ENCODE data around the gene IL1RAP.

Gene IL1RAP

DNA sequence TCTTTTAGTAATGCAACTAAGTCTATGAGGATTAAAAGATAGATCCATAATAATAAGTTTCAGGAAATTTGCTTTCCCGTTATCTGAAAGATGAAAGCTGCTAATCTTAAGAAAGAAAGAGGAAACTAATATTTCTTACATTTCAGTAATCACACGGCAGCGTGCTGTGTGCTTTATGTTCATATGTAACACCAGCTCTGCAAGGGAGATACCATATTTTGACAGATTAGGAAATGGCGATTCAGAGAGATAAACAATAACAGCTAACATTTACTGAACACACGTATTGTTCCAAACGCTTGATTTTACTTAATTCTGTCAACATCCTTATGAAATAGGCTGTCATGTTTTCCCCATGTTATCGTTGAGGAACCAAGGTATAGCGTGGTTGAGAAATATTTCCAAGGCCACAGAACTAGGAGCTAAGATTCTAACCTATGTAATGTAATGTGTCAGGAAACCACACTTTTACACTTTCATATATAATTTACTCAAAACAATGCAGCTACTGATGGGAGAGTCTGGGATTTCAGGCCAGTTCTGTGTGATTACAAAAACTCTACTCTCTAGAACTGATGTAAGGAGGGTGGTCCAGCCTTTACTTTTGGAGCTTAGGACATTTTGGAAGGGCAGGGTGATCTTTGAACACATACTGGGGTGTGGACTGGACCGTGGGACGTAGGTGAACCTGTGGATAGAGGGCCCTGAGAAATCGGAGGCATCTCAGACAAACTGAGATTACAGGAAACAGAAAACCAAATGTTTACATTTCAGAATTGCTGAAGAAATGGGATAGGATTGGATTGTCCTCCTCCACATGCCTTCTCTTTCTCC, 100.6 kb downstream of the IL1RAP start:
- DNase-seq (ENCODE audit: low spot score), result no peak

DNA sequence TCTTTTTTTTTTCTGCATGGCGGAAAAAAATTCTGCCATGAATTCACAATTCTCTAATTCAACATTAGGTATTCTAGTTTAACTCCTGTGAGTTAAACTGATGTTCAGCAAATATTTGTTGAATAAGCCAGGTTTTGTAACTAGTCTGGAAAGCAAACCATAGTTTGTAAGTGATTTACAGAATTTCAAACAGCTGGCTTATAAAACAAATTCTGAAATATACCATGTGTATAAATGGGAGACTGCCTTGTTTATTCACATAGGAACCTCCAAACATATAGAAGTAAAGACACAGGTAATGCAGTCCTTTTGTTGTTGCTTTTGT, 101.1 kb downstream of the IL1RAP start:
- no peak for DNase-seq (ENCODE audit: low spot score)

DNA sequence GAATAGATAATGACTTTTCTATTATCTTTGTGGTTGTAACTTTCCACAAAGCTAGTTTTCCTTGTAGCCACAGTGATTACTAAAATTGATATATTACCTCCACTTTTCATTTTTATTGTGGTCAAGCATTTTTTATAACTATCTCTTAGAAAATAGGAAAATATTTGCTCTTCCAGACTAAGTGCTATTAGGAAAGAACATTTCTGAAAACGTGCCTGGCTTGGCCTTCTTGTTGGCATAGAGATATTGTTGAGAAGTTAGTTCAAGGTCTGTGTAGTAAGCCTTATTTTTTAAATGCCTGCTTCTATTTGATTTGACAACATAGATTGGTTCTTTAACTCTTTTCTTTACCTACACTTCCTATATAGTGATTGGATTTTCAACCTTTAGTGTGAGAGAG, 101.7 kb downstream of the IL1RAP start:
- no peak for DNase-seq (ENCODE audit: low spot score)

DNA sequence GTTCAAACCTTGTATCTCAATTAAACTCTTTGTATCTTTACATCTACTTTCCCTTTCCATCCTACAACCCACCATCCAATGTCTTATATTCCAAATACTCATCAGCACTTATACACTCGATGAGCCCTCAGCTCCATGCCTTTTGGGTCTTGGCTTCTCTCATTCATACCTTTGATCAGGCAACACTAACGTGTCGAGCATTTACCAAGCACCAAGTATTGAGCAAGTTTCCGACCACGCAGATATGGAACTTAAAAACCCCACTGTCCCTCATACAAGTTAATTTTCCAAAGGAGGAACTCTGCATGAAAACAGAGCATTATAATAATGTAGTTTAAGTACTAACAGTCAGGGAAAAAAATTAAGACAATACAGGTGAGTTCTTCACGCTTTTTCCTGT, 102.8 kb downstream of the IL1RAP start:
- DNase-seq (ENCODE audit: low spot score), result no peak

DNA sequence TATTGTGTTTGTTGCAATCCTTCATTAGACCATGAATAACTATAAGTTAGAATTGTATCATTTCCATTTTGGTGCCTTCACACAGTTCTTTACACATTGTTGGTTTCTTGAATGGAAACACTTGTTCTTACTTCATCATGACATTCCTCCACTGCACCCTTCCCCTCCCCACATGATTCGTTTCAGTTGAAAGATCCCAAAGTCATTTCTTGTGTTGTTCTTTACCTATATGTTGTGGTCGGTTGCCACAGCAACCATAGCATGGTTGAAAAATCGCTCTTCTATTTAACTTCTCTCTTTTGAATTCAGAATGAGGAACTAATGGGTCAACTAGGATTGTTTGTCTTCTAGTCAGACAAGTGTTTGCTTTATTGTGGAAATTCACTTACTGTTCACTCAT, 103.3 kb downstream of the IL1RAP start:
- DNase-seq (ENCODE audit: low spot score), result peak; percentile 44

DNA sequence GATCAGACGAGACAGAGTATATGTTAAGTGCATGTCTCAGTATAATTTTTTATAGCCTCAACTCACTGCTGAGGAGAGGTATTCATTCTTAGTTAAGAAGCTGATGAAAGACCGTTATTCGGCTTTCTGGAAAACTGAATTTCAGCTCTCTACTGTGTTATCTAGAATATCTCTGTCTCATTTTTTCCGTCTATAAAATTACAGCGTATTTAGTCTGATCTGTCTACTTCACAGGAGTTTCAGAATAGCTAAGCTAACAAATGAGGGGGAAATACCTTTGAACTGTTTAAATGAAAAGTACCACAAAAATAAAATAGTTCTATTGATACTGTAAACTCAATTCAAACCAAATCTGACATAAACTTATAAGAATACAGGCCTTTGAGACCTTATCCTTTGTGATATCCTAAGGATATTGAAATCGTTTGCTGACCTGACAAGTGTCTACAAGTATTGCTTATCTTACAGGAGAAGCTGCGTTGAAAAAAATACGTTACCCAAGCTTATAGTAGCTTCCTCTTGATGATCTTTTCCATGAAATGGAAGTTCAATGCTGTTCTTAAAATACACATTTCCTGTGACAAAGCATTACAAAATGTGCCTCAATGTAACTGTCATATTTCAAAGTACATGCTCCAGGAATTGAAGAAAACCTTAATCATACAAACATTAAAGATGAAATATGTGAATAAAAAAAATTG, 104.6 kb downstream of the IL1RAP start:
- no peak for DNase-seq (ENCODE audit: low spot score)

DNA sequence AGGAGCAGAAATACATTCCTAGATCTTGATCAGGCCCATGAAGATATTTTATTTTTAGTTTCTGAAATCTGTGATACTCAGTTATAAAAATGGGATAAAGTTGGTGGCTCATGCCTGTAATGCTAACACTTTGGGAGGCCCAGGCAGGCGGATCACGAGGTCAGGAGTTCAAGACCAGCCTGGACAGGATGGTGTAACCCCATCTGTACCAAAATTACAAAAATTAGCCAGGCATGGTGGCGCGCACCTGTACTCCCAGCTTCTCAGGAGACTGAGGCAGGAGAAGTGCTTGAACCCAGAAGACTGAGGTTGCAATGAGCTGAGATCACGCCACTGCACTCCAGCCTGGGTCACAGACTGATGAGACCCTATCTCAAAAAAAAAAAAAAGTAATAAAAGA, 105.5 kb downstream of the IL1RAP start:
- no peak for DNase-seq (ENCODE audit: low spot score)

DNA sequence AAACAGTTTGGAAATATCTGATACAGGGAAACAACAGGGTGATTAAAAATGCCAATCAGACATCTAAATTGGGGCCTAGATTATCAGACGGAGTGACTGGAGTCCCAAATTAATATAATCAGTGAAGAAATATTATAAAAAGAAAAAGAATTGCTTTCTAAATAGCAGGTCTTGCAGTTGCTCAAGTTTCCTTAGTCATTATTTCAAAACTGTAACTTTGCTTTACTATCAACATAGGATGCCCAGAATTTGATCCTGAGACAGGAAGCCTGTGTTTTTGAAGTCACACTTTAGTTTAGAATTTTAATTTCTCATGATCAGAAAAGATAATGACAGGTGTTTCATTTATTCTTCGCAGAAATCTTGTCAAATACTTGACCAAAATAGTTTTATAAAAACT, 105.9 kb downstream of the IL1RAP start:
- DNase-seq (ENCODE audit: low spot score), result no peak

DNA sequence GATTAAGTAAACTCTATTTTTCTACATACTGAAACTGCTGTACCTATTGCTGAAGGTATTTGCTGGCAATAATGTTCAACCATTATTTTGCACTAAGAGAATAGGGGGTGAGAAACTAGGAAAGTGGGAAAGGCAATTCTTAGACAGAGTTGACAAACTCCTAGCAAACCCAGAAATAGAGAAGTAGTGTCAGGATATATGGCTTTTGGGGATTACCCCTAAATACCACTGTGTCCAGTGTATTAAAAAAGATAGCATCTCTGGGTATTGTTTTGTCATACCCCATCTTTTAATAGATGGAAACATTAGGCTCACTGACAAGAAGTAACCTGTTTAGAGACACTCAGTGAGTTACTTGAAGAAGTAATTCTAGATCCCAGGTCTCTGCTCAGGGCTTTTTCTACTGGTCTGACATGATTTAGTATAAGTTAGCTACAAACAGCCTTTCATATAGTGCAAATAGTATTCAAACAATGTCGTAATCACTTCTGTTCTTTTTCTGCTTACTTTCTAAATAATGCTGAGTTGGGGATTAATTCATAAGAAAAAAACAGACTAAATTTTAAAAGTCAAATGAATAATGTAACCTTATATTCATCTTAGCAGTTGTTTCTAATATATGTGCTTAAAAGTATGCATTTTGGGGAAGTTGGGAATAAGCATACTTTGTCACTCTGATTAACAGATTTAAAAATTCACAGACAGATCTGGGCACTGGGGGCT, 107.2 kb downstream of the IL1RAP start:
- no peak for DNase-seq (ENCODE audit: low spot score)

DNA sequence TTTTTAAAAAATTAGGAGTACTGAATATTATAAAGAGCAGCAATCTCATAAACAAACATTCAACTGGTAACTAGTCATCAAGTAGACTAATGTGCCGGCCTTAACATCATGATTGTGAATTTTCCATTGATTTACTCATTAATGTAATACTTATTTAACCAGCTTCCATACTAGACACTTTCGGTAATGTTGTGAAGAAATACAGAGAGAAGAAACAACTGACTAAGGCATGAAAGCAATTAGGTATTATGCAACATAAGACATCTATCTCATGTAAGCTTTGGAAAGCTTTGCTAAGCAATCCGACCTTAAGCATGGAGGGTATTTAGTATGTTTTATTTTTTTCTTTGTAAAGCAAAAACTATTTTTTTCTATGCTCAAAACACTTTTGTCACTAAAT, 108.0 kb downstream of the IL1RAP start:
- no peak for DNase-seq (ENCODE audit: low spot score)

DNA sequence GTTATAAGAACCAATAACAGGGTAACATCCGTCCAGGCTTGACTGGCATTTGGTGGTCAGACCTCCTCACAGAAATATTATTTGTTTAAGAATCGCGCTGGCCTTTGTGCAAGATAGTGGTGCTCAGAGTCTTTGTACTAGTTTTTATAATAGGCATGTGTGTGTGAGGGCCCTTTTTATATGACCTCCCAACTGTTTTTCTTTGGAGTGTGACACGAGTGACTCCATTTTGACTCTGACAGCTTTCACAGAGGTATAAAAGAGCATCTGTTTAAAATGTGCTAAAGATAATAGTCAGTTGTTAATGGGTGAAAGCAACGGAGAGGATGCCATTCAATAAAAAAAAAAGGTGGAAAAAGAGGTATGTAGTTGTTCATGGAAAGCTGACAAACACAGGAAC, 110.4 kb downstream of the IL1RAP start:
- DNase-seq (ENCODE audit: low spot score), result no peak

DNA sequence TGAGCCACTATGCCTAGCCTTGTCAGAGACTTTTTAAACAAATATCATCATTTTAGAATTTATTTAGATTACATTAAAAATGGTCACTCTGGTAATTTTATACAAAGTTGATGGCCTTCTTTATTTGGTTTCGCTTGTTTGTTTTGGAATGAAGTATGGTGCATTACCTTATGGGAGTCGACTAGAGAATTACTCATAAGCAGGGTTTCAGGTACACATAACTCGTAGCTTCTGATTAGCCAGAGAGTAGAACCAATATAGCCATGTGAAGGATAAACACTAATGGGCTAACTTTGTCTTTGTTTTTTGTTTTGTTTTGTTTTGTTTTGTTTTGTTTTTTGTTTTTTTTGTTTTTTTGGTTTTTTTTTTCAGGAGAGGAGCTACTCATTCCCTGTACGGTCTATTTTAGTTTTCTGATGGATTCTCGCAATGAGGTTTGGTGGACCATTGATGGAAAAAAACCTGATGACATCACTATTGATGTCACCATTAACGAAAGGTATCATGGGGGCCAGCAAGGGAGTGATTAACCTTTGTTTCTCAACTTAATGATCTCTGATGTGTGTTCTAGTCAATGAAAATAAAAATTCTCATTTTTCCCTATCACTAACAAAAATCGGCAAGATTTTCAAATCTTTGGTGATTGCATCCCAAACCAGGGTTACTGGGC, 113.2 kb downstream of the IL1RAP start:
- no peak for DNase-seq (ENCODE audit: low spot score)

DNA sequence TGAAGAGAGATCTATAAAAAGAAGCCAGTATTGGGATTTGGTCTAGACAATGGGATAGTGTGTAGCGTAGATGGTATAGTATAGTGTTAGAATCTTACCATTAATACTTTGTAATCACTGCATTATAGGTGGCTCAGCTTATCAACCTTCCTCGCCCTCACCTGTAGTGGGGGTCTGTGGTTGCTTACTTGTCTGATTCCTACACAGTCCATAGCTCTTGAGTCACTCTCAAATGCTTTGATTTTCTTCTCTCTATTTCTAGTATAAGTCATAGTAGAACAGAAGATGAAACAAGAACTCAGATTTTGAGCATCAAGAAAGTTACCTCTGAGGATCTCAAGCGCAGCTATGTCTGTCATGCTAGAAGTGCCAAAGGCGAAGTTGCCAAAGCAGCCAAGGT, 115.2 kb downstream of the IL1RAP start:
- DNase-seq (ENCODE audit: low spot score), result no peak

DNA sequence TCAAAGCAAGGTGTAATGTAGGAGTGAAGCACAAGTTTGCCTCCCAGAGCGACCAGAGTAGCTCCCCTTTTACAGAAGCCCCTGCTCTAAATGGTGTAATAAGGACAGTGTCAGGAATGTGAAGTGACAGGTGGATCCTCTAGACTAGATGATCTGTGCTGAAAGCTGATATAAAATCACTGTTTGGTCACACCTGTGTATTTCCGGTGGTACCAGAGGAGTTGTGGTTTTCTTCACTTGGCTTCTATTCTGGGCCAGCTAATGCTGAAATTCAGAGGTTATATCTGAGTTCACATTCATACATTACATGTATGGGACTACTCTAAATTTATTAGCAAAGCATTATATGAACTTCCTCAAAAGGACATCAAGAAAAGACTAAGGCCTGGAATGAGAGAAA, 117.4 kb downstream of the IL1RAP start:
- DNase-seq (ENCODE audit: low spot score), result no peak

DNA sequence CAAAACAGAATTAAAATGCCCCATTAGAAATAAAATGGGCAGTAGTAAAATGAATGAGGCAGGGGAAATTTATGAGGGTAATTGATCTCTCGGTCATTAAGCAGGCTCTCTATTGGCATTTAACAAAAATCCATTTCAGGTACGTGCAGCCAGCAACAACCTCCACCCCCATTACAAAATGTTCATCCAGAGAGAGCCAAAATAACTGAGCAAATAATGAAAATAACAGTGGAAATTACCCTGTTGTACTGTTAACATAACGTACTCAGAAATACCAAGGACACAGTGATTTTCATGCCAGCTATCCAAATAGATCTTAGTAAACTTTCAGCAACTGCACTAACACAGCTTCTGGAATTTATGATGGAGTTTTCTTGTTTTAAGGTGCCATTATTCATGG, 127.7 kb downstream of the IL1RAP start:
- no peak for DNase-seq (ENCODE audit: low spot score)

DNA sequence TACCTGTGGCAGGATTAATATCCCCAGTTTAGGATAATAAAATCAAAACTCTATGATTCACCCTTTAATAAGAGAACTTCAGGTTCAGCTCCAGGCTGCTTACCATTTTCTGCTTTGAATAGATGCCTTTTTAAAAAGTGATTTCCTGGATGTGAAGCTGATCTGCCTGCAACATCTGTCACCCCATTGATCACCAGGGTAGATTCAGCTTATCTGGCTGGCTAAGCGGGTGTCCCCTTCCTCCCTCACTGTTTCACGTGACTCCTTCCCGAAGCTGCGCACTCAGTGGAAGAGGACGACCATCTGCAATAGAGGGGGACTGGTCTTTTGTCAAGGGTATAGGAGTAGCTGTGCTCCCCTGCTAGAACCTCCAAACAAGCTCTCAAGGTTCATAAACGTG, 128.1 kb downstream of the IL1RAP start:
- no peak for DNase-seq (ENCODE audit: low spot score)

DNA sequence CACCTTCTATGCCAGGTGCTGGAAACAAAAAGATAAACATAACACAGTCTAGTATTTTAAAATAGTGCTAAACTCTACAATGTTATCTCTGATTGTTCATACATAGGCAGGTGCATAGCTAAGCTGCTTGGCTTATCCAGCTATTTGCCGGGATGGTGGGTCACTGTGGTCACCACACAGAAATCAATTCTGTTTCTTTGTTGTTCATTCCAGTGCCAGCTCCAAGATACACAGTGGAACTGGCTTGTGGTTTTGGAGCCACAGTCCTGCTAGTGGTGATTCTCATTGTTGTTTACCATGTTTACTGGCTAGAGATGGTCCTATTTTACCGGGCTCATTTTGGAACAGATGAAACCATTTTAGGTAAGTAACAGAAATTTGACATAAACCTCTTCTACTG, 130.2 kb downstream of the IL1RAP start:
- DNase-seq (ENCODE audit: low spot score), result no peak

DNA sequence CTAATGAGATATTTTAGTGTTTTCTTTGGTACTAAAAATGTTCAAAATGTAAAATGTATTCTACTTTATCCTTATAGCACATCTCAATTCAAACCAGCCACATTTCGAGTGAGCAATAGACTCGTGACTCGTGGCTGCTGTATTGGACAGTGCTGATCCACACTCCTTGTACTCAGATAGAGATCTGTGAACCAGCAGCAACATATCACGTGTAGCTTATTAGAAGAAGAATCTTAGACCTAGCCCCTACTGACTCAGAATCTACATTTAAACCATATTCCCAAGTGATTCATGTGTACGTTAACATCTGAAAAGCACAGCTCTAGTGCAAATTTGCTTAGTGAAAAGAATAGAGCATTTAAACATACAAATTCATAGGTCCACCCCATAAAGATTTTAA, 130.9 kb downstream of the IL1RAP start:
- no peak for DNase-seq (ENCODE audit: low spot score)

DNA sequence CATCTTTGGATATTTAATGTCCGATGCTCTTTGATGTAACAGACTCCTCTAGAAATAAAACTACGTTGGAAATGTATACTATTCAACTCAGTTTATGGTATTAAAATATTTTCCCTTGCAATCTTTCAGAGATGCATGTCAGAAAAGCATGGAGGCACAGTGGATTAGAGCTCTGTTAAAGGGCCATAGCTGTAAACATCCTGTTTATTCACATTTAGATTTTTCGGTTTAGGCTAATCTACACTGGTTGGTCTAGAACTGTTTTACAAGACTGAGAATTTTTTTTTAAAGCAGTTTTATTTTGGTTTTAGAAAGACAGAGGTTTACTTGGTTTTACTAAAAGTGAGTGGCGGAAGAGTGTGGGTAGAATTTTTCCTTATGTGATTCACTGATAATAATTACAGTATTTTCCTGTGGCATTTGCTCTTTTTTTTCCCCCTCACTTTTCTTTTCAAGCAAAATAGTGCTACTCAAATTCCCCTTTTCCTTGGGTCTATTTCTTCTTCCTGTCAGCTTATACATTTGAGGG, 132.1 kb downstream of the IL1RAP start:
- no peak for DNase-seq (ENCODE audit: low spot score)

DNA sequence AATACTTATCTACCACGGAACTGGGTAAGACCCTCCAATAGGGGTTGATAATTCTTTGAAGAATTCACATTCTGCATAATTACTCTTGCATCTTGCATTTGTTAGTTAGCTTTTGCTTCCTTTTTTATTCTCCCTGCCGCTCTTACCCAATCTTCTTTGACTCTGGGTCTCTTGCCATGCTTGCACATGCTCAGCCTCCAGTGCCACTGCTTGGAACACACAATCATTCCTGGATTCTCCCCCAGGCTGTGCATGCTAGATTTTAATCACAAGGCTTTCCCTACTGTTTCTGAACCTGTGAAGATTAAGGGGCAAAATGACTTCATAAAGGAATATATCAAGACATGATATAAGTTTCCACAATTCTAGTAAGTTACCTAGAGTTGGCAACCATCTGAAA, 133.1 kb downstream of the IL1RAP start:
- no peak for DNase-seq (ENCODE audit: low spot score)

DNA sequence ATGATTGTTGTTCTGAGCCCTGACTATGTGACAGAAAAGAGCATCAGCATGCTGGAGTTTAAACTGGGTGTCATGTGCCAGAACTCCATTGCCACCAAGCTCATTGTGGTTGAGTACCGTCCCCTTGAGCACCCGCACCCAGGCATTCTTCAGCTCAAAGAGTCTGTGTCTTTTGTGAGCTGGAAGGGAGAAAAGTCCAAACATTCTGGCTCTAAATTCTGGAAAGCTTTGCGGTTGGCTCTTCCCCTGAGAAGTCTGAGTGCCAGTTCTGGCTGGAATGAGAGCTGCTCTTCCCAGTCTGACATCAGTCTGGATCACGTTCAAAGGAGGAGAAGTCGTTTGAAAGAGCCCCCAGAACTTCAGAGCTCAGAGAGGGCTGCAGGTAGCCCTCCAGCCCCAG, 142.0 kb downstream of the IL1RAP start:
- no peak for DNase-seq (ENCODE audit: low spot score)

DNA sequence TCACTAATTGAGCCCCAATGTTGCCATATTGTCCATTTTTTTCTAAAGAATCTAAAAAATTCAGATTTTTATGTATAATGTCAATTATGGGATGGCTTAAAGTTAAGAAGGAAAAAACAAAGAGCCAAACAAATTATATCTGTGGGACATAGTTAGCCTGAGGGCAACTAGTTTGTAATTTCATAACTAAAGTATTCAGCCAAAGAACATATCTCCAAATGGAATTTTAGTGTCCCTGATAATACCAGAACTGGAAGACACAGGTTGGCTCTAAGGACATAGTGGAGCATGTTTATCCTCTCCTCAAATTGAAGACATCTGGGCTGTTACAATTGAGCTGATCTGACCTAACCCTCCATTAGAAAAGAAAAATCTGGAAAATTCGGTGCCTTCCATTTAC, 144.2 kb downstream of the IL1RAP start:
- no peak for DNase-seq (ENCODE audit: low spot score)

DNA sequence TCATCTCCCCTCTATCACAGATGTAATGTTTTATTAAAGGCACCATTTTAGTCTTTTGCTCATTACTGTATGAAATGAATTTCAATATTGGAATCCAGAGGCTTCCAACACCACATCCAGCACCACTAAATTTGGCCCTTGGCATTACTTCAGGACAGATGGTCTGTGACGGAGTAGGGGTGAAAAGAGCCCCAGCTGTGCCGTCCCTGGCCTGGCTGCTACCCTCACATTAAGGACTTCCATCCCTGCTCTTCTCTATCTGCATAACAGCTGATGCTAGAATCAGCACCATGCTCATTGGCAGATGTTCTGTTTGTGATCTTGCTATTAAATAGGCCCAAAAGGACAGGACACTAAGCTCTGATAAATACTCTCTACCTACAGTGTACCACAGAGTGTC, 152.9 kb downstream of the IL1RAP start:
- no peak for DNase-seq (ENCODE audit: low spot score)
